SHP77 treated with DMSO at 0.1 percent for 48 hours (cell line): ENCODE data around the gene PAX8.

Experiments
- DNase-seq: peaks from one replicate; lab custom pipeline; 2025; lab: John Stamatoyannopoulos, UW

PAX8 gene

GRCh38 chr2:113264713-113265403, 13.9 kb downstream of the PAX8 start:
- DNase-seq = no peak

- no peak for DNase-seq
Observed at GRCh38 chr2:113263546-113263945, 15.2 kb downstream of the PAX8 start.

- DNase-seq = no peak
Observed at GRCh38 chr2:113260991-113261390, 17.7 kb downstream of the PAX8 start.

- DNase-seq = no peak
Observed at GRCh38 chr2:113258471-113259147, 20.1 kb downstream of the PAX8 start.

- DNase-seq = no peak
Observed at GRCh38 chr2:113257516-113258264, 21.0 kb downstream of the PAX8 start.

- no peak for DNase-seq
Observed at GRCh38 chr2:113255140-113256070, 23.3 kb downstream of the PAX8 start.

GRCh38 chr2:113253453-113253852, 25.3 kb downstream of the PAX8 start:
- no peak for DNase-seq

- no peak for DNase-seq
Observed at GRCh38 chr2:113252047-113252590, 26.6 kb downstream of the PAX8 start.

GRCh38 chr2:113251118-113251517, 27.6 kb downstream of the PAX8 start:
- DNase-seq = no peak

GRCh38 chr2:113248997-113249770, 29.5 kb downstream of the PAX8 start:
- DNase-seq = peak; percentile 4

- DNase-seq = no peak
Observed at GRCh38 chr2:113246606-113247005, 32.1 kb downstream of the PAX8 start.

GRCh38 chr2:113245276-113245711, 33.4 kb downstream of the PAX8 start:
- DNase-seq = no peak

GRCh38 chr2:113242327-113242726, 36.4 kb downstream of the PAX8 start:
- no peak for DNase-seq

- peak; percentile 3 for DNase-seq
Observed at GRCh38 chr2:113240915-113241911, 37.5 kb downstream of the PAX8 start.

GRCh38 chr2:113240150-113240914, 38.4 kb downstream of the PAX8 start:
- peak; percentile 52 for DNase-seq

GRCh38 chr2:113238871-113239839, 39.6 kb downstream of the PAX8 start:
- no peak for DNase-seq

GRCh38 chr2:113237604-113238160, 41.0 kb downstream of the PAX8 start:
- no peak for DNase-seq
